WI38 (cell line): ENCODE data around the gene UGT1A6.

ENCODE experiments used
- H3K4me3 ChIP-seq: 2 replicates; pipeline ENCODE4 v1.5.1; 2011; ENCODE audit warnings: low read depth, mild to moderate bottlenecking, control low read depth, low read length
- TF ChIP-seq, protein P1 (sequence below): IDR thresholded peaks from 2 replicates; pipeline ENCODE4 v1.5.1; 2012; ENCODE audit warnings: low read depth, mild to moderate bottlenecking, control low read depth, low read length

UGT1A6 gene

DNA sequence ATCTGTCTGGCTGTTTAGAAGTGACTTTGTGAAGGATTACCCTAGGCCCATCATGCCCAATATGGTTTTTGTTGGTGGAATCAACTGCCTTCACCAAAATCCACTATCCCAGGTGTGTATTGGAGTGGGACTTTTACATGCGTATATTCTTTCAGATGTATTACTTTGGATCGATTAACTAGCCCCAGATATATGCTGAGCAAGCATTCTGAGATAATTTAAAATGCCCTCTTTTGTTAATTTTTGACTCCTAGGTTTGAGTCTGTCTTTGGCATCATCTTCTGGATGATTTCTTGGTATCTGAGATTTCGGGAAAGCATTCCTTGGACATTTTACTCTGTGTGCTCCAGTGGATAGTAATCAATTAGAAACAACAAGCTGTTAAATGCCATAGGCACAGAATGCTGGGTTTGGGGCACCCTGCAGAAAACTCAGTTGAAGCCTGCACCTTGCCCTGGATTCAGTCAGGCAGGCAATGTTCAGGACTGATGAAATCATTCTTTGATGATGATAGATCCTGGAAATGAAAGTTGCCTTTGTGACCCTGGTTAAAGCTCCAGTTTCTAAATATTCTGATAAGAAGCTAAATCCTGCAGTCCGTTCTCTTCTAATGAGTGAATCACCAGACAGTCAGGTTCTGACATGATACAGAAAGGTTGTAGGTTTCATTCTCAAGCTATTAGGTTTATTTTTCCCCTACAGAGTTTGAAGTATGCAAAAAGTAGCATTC lies 68.5 kb downstream of the UGT1A6 start:
- H3K4me3 ChIP-seq = no peak overlapping the region
- TF ChIP-seq, protein P1, sequence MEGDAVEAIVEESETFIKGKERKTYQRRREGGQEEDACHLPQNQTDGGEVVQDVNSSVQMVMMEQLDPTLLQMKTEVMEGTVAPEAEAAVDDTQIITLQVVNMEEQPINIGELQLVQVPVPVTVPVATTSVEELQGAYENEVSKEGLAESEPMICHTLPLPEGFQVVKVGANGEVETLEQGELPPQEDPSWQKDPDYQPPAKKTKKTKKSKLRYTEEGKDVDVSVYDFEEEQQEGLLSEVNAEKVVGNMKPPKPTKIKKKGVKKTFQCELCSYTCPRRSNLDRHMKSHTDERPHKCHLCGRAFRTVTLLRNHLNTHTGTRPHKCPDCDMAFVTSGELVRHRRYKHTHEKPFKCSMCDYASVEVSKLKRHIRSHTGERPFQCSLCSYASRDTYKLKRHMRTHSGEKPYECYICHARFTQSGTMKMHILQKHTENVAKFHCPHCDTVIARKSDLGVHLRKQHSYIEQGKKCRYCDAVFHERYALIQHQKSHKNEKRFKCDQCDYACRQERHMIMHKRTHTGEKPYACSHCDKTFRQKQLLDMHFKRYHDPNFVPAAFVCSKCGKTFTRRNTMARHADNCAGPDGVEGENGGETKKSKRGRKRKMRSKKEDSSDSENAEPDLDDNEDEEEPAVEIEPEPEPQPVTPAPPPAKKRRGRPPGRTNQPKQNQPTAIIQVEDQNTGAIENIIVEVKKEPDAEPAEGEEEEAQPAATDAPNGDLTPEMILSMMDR = no peak

GRCh38 chr2:233764264-233764663 lies 71.6 kb downstream of the UGT1A6 start:
- no peak overlapping the region for H3K4me3 ChIP-seq
- TF ChIP-seq, protein P1 = no peak

DNA sequence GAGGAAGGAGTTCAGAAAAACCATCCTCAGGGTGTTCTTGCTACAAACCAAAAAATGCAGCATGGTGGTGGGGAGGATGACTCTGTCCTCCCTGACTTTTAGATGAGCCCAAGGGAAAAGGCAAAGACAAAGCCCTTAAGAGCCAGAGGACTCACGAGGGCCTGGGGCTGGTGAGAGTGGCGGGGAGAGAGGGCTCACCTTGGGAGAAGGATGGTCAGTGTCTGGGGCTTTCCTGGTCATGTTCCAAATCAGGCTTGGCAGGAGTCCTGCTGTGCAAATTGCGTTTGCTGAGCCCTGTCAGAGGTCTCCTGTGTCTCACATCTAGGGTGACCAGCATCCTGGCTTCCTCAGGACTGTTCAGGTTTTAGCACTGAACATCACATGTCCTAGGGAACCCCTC lies 72.1 kb downstream of the UGT1A6 start:
- H3K4me3 ChIP-seq = no peak overlapping the region
- TF ChIP-seq, protein P1 = no peak

DNA sequence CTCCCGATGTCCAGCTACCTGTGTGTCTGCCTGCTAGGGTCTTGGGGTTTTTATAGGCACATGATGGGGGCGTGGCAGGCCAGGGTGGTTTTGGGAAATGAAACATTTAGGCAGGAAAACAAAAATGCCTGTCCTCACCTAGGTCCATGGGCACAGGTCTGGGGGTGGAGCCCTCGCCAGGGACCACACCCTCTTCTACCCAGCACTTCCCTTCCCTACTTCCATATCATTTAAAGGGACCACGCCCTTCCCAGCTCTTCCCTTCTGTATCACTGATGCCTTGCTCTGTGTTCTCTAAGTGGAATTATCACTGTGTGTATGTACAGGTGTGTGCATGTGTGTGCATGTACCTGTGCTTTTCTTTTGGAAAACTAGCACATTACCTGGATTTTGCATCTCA lies 73.7 kb downstream of the UGT1A6 start:
- no peak overlapping the region for H3K4me3 ChIP-seq
- TF ChIP-seq, protein P1 = no peak

GRCh38 chr2:233768076-233768475 lies 75.4 kb downstream of the UGT1A6 start:
- TF ChIP-seq, protein P1 = no peak
- no peak overlapping the region for H3K4me3 ChIP-seq

GRCh38 chr2:233769260-233769659 lies 76.6 kb downstream of the UGT1A6 start:
- TF ChIP-seq, protein P1 = no peak
- no peak overlapping the region for H3K4me3 ChIP-seq

DNA sequence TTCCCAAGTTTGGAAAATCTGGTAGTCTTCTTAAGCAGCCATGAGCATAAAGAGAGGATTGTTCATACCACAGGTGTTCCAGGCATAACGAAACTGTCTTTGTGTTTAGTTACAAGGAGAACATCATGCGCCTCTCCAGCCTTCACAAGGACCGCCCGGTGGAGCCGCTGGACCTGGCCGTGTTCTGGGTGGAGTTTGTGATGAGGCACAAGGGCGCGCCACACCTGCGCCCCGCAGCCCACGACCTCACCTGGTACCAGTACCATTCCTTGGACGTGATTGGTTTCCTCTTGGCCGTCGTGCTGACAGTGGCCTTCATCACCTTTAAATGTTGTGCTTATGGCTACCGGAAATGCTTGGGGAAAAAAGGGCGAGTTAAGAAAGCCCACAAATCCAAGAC lies 79.5 kb downstream of the UGT1A6 start:
- TF ChIP-seq, protein P1 = no peak

More for the DNA sequence above, 79.5 kb downstream of the UGT1A6 start:
- H3K4me3 ChIP-seq = no peak overlapping the region
